Measurements from ENCODE around the gene ATP8B4.

GRCh38 chr15:50138391-50138790, 19.4 kb upstream of the ATP8B4 start:
- no peak for TF ChIP-seq EZH2 (IDR thresholded peaks at IDR 0.05; ENCODE audit: low read length)
- peak in 2 of 3 experiments; percentile 21 to 35 for TF ChIP-seq CTCF (optimal IDR thresholded peaks at IDR 0.05 in 1 of 3, IDR thresholded peaks at IDR 0.05 in 1 of 3, conservative IDR thresholded peaks at IDR 0.05 in 1 of 3; ENCODE audit: extremely low read depth in 1 of 3, insufficient read depth in 2 of 3, low read length in 3 of 3)
